ENCODE measurements around the gene USP34. TPM values are rescaled to one million over a fixed set of nuclear protein-coding genes. Genes with fewer than 3 reads are reported as not detected.

The USP34 gene
- total RNA-seq, 2 donors from 2014 or later = 105 to 120 TPM

DNA sequence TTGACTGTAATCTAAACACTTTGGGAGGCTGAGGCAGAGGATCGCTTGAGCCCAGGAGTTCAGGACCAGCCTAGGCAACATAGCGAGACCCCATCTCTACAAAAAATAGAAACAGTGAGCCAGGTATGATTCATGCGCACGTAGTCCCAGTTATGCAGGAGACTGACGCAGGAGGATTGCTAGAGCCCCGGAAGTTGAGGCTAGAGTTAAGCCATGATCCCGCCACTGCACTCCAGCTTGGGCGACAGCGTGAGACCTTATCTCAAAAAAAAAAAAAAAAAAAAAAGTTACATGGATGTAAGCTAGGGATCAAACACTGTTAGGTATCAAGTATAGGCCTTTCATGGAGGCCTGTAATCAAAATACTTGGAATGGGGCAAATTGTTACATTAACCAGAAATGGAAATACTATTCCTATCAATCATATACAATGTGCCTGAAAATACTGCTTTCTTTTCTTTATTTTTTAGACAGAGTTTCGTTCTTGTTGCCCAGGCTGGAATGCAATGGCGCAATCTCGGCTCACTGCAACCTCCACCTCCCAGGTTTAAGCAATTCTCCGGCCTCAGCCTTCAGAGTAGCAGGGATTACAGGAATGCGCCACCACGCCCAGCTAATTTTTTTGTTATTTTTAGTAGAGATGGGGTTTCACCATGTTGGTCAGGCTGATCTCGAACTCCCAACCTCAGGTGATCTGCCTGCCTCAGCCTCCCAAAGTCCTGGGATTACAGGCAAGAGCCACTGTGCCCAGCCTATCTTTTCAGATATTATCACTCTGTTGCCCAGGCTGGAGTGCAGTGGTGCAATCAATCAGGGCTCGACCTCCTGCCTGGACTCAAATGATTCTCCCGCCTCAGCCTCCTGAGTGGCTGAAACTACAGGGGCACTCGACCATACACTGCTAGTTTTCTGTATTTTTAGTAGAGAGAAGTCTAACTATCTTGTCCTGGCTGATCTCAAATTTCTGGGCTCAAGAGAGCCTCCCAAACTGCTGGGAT, 40.1 kb upstream of the USP34 start:
- no peak for DNase-seq
- WGBS, 2 experiments (ENCODE audit: insufficient coverage in 1 of 2, insufficient read length in 1 of 2) = 88 to 93% methylated on average over 13 to 19 of the region's 19 CpGs
- Mint-ChIP-seq H3K36me3 (ENCODE audit: low read depth) (peaks cover 77% of the 10 kb centered on the region), H3K27ac (no peak overlapping the region), H3K4me3 (no peak overlapping the region), H3K4me1 (peaks cover 3% of the 10 kb centered on the region), H3K9me3 (no peaks in the 10 kb centered on the region), H3K27me3 (ENCODE audit: insufficient read depth) (no peaks in the 10 kb centered on the region)
- no peak overlapping the region for H3K27ac ChIP-seq (ENCODE audit: low read depth, low read length)
- no peaks in the 10 kb centered on the region for H3K27me3 ChIP-seq (ENCODE audit: control insufficient read depth, insufficient read depth, low read length, poor library complexity, severe bottlenecking)
- H3K9me3 ChIP-seq (ENCODE audit: control insufficient read depth, low read length) = no peaks in the 10 kb centered on the region
- no peaks in the 10 kb centered on the region for H3K4me1 ChIP-seq (ENCODE audit: control insufficient read depth, insufficient read depth, low read length)
- peaks cover 86% of the 10 kb centered on the region for H3K36me3 ChIP-seq (ENCODE audit: control insufficient read depth, insufficient read depth, low read length)
- TF ChIP-seq, protein P1, sequence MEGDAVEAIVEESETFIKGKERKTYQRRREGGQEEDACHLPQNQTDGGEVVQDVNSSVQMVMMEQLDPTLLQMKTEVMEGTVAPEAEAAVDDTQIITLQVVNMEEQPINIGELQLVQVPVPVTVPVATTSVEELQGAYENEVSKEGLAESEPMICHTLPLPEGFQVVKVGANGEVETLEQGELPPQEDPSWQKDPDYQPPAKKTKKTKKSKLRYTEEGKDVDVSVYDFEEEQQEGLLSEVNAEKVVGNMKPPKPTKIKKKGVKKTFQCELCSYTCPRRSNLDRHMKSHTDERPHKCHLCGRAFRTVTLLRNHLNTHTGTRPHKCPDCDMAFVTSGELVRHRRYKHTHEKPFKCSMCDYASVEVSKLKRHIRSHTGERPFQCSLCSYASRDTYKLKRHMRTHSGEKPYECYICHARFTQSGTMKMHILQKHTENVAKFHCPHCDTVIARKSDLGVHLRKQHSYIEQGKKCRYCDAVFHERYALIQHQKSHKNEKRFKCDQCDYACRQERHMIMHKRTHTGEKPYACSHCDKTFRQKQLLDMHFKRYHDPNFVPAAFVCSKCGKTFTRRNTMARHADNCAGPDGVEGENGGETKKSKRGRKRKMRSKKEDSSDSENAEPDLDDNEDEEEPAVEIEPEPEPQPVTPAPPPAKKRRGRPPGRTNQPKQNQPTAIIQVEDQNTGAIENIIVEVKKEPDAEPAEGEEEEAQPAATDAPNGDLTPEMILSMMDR (conservative IDR thresholded peaks at IDR 0.05) = no peak
- no peak overlapping the region for H3K9ac ChIP-seq (ENCODE audit: extremely low read depth, low read length, poor library complexity, severe bottlenecking)
- no peak overlapping the region for H3K4me3 ChIP-seq (ENCODE audit: low read length)

DNA sequence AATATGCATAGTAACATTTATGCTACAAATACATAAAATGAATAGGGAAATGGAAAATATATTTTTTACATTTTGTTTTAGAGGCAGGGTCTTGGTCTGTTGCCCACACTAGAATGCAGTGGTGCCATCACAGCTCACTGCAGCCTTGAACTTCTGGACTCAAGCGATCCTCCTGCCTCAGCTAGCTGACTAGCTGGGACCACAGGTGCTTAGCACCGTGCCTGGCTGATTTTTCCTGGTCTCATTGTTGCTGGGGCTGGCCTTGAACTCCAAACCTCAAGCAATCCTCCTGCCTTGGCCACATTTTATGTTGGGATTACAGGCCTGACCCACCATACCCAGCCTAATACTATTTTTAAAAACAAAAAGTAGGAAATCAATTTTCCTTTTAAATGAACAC, 34.1 kb upstream of the USP34 start:
- Histone ChIP-seq H3K36me3 (ENCODE audit: control insufficient read depth, insufficient read depth, low read length) (peaks cover 86% of the 10 kb centered on the region), H3K9me3 (ENCODE audit: control insufficient read depth, low read length) (no peaks in the 10 kb centered on the region), H3K4me3 (ENCODE audit: low read length) (no peak overlapping the region), H3K4me1 (ENCODE audit: control insufficient read depth, insufficient read depth, low read length) (no peaks in the 10 kb centered on the region), H3K27ac (ENCODE audit: low read depth, low read length) (no peak overlapping the region), H3K27me3 (ENCODE audit: control insufficient read depth, insufficient read depth, low read length, poor library complexity, severe bottlenecking) (no peaks in the 10 kb centered on the region), H3K9ac (ENCODE audit: extremely low read depth, low read length, poor library complexity, severe bottlenecking) (no peak overlapping the region)
- TF ChIP-seq, protein P1 (conservative IDR thresholded peaks at IDR 0.05) = no peak
- H3K27me3 Mint-ChIP-seq (ENCODE audit: insufficient read depth) = no peaks in the 10 kb centered on the region
- no peak overlapping the region for H3K27ac Mint-ChIP-seq
- H3K9me3 Mint-ChIP-seq = no peaks in the 10 kb centered on the region
- no peaks in the 10 kb centered on the region for H3K4me1 Mint-ChIP-seq
- H3K36me3 Mint-ChIP-seq (ENCODE audit: low read depth) = peaks cover 68% of the 10 kb centered on the region
- DNase-seq = no peak
- 91 to 100% methylated on average over 2 of the region's 2 CpGs for WGBS, 2 experiments (ENCODE audit: insufficient coverage in 1 of 2, insufficient read length in 1 of 2)
- H3K4me3 Mint-ChIP-seq = no peak overlapping the region

DNA sequence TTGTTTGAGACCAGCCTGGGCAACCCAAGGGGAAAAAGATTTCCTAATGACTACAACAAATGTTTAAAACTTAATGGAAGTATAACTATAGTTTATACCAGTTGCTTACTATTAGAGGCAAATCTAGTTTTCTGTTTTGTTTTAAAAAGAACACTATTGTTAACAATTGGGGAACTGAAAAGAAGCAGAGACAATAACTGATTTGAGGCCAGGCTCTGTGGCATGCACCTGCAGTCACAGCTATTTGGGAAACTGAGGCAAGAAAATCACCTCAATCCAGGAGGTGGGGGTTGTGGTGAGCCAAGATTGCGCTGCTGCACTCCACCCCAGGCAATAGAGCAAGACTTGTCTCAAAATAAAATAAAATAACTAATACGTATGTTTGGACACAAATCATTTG, 28.2 kb upstream of the USP34 start:
- no peaks in the 10 kb centered on the region for H3K27me3 ChIP-seq (ENCODE audit: control insufficient read depth, insufficient read depth, low read length, poor library complexity, severe bottlenecking)
- no peak overlapping the region for H3K9ac ChIP-seq (ENCODE audit: extremely low read depth, low read length, poor library complexity, severe bottlenecking)
- no peak overlapping the region for H3K4me3 ChIP-seq (ENCODE audit: low read length)
- H3K27ac ChIP-seq (ENCODE audit: low read depth, low read length) = no peak overlapping the region
- no peaks in the 10 kb centered on the region for H3K9me3 Mint-ChIP-seq
- H3K36me3 ChIP-seq (ENCODE audit: control insufficient read depth, insufficient read depth, low read length) = peaks cover 92% of the 10 kb centered on the region
- no peaks in the 10 kb centered on the region for H3K27me3 Mint-ChIP-seq (ENCODE audit: insufficient read depth)
- no peaks in the 10 kb centered on the region for H3K4me1 Mint-ChIP-seq
- no peak overlapping the region for H3K4me3 Mint-ChIP-seq
- no peak overlapping the region for H3K27ac Mint-ChIP-seq
- DNase-seq = no peak
- H3K9me3 ChIP-seq (ENCODE audit: control insufficient read depth, low read length) = no peaks in the 10 kb centered on the region
- peaks cover 79% of the 10 kb centered on the region for H3K36me3 Mint-ChIP-seq (ENCODE audit: low read depth)
- H3K4me1 ChIP-seq (ENCODE audit: control insufficient read depth, insufficient read depth, low read length) = no peaks in the 10 kb centered on the region
- 100% methylated on average over 1 to 2 of the region's 2 CpGs for WGBS, 2 experiments (ENCODE audit: insufficient coverage in 1 of 2, insufficient read length in 1 of 2)
- TF ChIP-seq, protein P1 (conservative IDR thresholded peaks at IDR 0.05) = no peak

All from endodermal cell (in vitro differentiated cells).